Measurements from ENCODE around the gene GAST. TPM values are rescaled to one million over a fixed set of nuclear protein-coding genes. Genes with fewer than 3 reads are reported as not detected.

The GAST gene
- total and polyA plus RNA-seq, 2 of the 13 experiments (the other 11 are each of a cell fraction or from before 2014, with no cell fraction given), result 0.32 to 0.42 TPM

DNA sequence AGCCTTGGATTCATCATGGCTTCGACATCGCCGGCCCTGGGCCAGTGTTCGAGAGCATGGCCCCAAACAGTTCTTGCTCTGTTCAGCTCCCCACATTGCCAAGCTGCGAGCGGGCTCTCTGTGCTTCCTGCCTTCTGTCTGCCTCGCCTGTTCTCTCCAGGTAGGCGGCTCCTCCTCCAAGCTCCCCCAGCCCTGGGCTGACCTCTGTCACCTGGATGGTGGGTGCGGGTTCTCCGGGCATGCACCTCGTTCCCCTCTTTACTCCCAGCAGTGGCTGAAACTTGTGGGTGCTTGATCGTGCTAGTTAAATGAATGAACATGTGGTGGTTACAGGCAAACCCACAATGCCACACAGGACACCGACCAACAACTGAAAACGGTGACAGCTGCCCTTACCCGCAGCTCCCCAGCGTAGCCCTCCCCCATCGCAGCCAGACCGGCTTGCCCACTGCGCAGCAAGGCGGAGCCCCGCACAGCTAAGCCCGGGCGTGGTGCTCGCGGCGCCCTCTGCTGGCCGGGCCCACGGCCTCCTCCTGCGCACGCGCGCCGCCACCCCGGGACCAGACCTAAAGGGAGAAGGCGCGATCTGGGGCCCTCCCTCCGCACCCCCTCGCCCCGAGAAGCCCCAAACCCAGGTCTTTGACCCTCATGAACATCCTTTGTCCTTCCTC, 46.4 kb upstream of the GAST start (continued):
- TF ChIP-seq, protein P1, sequence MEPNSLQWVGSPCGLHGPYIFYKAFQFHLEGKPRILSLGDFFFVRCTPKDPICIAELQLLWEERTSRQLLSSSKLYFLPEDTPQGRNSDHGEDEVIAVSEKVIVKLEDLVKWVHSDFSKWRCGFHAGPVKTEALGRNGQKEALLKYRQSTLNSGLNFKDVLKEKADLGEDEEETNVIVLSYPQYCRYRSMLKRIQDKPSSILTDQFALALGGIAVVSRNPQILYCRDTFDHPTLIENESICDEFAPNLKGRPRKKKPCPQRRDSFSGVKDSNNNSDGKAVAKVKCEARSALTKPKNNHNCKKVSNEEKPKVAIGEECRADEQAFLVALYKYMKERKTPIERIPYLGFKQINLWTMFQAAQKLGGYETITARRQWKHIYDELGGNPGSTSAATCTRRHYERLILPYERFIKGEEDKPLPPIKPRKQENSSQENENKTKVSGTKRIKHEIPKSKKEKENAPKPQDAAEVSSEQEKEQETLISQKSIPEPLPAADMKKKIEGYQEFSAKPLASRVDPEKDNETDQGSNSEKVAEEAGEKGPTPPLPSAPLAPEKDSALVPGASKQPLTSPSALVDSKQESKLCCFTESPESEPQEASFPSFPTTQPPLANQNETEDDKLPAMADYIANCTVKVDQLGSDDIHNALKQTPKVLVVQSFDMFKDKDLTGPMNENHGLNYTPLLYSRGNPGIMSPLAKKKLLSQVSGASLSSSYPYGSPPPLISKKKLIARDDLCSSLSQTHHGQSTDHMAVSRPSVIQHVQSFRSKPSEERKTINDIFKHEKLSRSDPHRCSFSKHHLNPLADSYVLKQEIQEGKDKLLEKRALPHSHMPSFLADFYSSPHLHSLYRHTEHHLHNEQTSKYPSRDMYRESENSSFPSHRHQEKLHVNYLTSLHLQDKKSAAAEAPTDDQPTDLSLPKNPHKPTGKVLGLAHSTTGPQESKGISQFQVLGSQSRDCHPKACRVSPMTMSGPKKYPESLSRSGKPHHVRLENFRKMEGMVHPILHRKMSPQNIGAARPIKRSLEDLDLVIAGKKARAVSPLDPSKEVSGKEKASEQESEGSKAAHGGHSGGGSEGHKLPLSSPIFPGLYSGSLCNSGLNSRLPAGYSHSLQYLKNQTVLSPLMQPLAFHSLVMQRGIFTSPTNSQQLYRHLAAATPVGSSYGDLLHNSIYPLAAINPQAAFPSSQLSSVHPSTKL (CRISPR knock-in tag; IDR thresholded peaks at IDR 0.05), result peak; percentile 64
- TF ChIP-seq THAP11 (CRISPR knock-in tag; IDR thresholded peaks at IDR 0.05), result peak; percentile 79
- TF ChIP-seq ZBTB7A (CRISPR knock-in tag; IDR thresholded peaks at IDR 0.05), result no peak
- TF ChIP-seq, protein P2, sequence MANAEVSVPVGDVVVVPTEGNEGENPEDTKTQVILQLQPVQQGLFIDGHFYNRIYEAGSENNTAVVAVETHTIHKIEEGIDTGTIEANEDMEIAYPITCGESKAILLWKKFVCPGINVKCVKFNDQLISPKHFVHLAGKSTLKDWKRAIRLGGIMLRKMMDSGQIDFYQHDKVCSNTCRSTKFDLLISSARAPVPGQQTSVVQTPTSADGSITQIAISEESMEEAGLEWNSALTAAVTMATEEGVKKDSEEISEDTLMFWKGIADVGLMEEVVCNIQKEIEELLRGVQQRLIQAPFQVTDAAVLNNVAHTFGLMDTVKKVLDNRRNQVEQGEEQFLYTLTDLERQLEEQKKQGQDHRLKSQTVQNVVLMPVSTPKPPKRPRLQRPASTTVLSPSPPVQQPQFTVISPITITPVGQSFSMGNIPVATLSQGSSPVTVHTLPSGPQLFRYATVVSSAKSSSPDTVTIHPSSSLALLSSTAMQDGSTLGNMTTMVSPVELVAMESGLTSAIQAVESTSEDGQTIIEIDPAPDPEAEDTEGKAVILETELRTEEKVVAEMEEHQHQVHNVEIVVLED (CRISPR knock-in tag; IDR thresholded peaks at IDR 0.05; ENCODE audit: borderline replicate concordance), result peak; percentile 73; the same call in 1 of the 2 replicates
- TF ChIP-seq, protein P3, sequence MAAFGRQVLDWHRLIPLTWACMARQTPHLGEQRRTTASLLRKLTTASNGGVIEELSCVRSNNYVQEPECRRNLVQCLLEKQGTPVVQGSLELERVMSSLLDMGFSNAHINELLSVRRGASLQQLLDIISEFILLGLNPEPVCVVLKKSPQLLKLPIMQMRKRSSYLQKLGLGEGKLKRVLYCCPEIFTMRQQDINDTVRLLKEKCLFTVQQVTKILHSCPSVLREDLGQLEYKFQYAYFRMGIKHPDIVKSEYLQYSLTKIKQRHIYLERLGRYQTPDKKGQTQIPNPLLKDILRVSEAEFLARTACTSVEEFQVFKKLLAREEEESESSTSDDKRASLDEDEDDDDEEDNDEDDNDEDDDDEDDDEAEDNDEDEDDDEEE (CRISPR knock-in tag; IDR thresholded peaks at IDR 0.05), result no peak
- TF ChIP-seq ZNF558 (CRISPR knock-in tag; IDR thresholded peaks at IDR 0.05; ENCODE audit: borderline replicate concordance), result no peak
- no peak for TF ChIP-seq HNF4G (IDR thresholded peaks at IDR 0.05; ENCODE audit: borderline replicate concordance, low read depth, low read length)
- no peak; the same call in 1 of the 2 replicates for TF ChIP-seq HNF4G (CRISPR knock-in tag; IDR thresholded peaks at IDR 0.05; ENCODE audit: borderline replicate concordance, low read depth)
- no peak for TF ChIP-seq CENPX (CRISPR knock-in tag; IDR thresholded peaks at IDR 0.05)
- peak; percentile 94; the same call in 1 of the 2 replicates for TF ChIP-seq CAMTA2 (CRISPR knock-in tag; IDR thresholded peaks at IDR 0.05; ENCODE audit: borderline replicate concordance)
- TF ChIP-seq RELA (CRISPR knock-in tag; IDR thresholded peaks at IDR 0.05), result no peak
- TF ChIP-seq, protein P4, sequence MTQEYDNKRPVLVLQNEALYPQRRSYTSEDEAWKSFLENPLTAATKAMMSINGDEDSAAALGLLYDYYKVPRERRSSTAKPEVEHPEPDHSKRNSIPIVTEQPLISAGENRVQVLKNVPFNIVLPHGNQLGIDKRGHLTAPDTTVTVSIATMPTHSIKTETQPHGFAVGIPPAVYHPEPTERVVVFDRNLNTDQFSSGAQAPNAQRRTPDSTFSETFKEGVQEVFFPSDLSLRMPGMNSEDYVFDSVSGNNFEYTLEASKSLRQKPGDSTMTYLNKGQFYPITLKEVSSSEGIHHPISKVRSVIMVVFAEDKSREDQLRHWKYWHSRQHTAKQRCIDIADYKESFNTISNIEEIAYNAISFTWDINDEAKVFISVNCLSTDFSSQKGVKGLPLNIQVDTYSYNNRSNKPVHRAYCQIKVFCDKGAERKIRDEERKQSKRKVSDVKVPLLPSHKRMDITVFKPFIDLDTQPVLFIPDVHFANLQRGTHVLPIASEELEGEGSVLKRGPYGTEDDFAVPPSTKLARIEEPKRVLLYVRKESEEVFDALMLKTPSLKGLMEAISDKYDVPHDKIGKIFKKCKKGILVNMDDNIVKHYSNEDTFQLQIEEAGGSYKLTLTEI (CRISPR knock-in tag; conservative IDR thresholded peaks at IDR 0.05), result no peak
- no peak for TF ChIP-seq NCOR1 (IDR thresholded peaks at IDR 0.05; ENCODE audit: borderline replicate concordance, low read length)
- peak; percentile 35; the same call in 1 of the 2 replicates for TF ChIP-seq ZNF292 (CRISPR knock-in tag; IDR thresholded peaks at IDR 0.05; ENCODE audit: borderline replicate concordance, low read depth)
- TF ChIP-seq, protein P5, sequence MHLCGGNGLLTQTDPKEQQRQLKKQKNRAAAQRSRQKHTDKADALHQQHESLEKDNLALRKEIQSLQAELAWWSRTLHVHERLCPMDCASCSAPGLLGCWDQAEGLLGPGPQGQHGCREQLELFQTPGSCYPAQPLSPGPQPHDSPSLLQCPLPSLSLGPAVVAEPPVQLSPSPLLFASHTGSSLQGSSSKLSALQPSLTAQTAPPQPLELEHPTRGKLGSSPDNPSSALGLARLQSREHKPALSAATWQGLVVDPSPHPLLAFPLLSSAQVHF (CRISPR knock-in tag; IDR thresholded peaks at IDR 0.05), result no peak
- TF ChIP-seq DPF2 (CRISPR knock-in tag; IDR thresholded peaks at IDR 0.05; ENCODE audit: borderline replicate concordance, low read depth), result no peak
- peak; percentile 34; the same call in 1 of the 2 replicates for TF ChIP-seq ZNF317 (CRISPR knock-in tag; IDR thresholded peaks at IDR 0.05)

Measured in HepG2 (cell line).